SU-DHL-6 (cell line): Measurements from ENCODE around the gene INPP5A.

ENCODE experiments used
- CTCF ChIP-seq: fragments of 200-600 bp; sonication (generic); IDR thresholded peaks from one replicate; pipeline ENCODE4 v1.5.1; 2017; ENCODE audit warnings: antibody characterized with exemption, mild to moderate bottlenecking, low read length, moderate library complexity; ENCODE audit not compliant: insufficient read depth, poor library complexity, severe bottlenecking
- EZH2phosphoT487 ChIP-seq: fragments of 200-600 bp; sonication (generic), shearing (Covaris generic); conservative IDR thresholded peaks from 2 replicates; pipeline ENCODE4 v1.6.1; 2018; ENCODE audit warnings: mild to moderate bottlenecking, antibody characterized with exemption, low read length, moderate library complexity, mixed read lengths

- TF ChIP-seq CTCF (no peak), EZH2phosphoT487 (no peak)
These were observed 147.7 kb downstream of the INPP5A start for GRCh38 chr10:132685101-132685891.
